GM12874 (cell line): Measurements from ENCODE around the gene GMEB2.

ENCODE experiments used
- CTCF ChIP-seq: IDR thresholded peaks from 2 replicates; pipeline ENCODE4 v1.5.1; 2011; ENCODE audit warnings: low read depth, mild to moderate bottlenecking, control low read depth, low read length, moderate library complexity; ENCODE audit not compliant: insufficient read depth

GMEB2 gene

GRCh38 chr20:63542696-63543095 is 84.2 kb downstream of the GMEB2 start:
- no peak for TF ChIP-seq CTCF

DNA sequence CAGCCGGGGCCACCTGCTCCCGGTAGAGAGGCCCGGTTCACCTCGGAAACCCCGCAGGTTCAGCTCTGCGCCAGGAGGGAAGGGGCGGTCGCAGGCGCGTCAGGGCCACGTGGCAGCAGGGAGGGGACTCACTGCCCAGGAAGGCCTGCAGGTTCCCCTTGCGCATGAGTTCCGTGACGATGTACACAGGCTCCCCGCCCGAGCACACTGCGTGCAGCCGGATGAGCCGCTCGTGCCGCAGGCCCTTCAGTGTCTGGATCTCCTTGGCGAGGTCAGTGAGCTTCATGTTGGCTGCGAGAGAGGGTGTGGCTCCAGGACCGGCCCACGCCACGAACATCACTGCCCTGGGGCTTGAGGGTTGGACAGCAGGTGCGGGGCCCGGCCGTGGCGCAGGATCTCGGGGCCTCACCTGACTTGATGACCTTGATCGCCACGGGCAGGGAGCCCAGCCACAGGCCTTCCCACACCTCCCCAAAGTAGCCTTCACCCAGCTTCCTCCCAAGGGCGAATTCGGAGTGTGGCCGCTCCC is 84.8 kb downstream of the GMEB2 start:
- no peak for TF ChIP-seq CTCF

DNA sequence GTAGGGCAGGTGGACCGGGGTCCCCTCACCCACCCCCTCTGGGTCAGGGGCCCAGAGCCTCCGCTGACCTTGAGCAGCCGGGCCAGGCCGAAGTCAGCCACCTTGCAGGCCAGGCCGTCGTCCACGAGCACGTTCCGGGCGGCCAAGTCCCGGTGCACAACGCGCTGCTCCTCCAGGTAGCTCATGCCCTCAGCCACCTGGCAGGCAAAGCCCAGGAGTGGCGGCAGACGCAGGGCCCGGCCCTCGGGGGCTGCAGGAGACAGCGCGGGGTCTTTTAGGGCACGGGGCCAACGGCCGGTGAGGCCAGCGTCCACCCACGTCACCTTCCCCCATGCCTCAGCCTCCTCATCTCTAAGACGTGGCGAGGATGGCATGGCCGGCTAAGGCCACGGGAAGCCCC is 85.5 kb downstream of the GMEB2 start:
- TF ChIP-seq CTCF, result no peak

GRCh38 chr20:63540417-63541186 is 86.3 kb downstream of the GMEB2 start:
- TF ChIP-seq CTCF, result no peak

DNA sequence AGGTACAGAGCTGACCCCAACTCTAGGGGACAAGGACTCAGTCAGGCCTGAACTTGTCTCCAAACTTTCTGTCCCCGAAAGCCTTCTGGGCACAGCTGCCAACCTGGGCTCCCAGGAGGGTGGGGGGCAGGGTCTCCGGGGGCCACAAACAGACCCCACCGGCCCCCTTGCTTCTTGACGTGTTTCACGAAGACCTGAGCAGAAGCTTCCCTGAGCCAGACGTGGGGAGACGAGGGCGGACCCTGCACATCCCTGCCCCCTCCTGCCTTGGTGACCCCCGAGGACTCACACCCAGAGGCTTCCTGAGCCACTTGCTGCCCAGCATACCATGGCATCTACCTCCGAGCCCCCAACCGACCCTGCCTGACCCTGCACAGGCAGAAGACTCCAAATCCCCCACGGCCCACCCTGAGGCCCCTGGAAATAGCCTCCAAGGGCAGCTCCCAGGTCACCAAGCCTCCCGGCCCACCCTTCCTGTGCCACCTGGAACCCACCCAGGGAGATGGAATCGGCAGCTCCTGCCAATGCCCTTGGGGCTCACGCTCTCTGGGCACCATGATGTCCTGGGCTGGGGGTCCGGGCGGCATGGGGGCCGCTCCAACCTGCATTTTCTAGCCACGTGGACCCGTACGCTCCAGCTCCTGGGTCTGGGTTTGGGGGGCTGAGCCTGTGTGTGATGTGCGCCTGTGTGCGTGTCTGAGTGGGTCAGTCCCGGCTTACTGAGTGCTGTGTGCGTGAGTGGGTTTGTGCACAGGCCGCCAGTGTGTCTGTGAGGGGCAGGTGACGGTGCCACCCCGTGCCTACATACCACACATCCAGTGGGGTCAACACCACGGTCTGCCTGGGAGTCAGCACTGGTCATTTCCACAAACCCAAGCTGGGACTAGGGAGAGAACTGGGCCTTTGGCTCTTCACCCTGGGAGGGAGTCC is 87.2 kb downstream of the GMEB2 start:
- TF ChIP-seq CTCF, result no peak

DNA sequence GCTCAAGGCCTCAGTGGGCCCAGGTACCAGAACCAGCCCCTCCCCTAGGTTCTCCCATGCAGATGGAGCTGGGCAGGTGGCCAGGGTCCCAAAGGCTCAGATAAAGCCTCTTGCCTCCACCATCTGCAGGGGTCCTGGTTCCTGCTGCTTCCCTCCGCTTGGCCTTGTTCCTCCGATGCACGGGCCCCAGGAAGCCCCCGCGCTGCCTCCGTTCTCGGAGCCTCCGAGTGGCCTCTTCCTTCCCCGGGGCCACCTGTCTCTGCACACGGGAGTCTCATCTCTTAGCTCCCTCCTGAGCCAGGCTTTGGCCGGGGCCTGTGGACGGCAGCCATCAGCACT is 87.8 kb downstream of the GMEB2 start:
- TF ChIP-seq CTCF, result no peak
